DND-41 (cell line): Measurements from ENCODE around the gene CACYBP.

Source experiments
- EZH2 ChIP-seq: IDR thresholded peaks from 3 replicates; pipeline ENCODE4 v1.6.1; 2012; ENCODE audit warnings: borderline replicate concordance, low read depth, mild to moderate bottlenecking, moderate library complexity, low read length, inconsistent platforms; ENCODE audit not compliant: severe bottlenecking
- TF ChIP-seq, protein P1 (sequence below): IDR thresholded peaks from 2 replicates; pipeline ENCODE4 v1.5.1; 2012; ENCODE audit warnings: borderline replicate concordance, low read length, moderate library complexity, mild to moderate bottlenecking; ENCODE audit not compliant: poor library complexity, severe bottlenecking; ENCODE audit errors: extremely low read depth

- TF ChIP-seq, protein P1, sequence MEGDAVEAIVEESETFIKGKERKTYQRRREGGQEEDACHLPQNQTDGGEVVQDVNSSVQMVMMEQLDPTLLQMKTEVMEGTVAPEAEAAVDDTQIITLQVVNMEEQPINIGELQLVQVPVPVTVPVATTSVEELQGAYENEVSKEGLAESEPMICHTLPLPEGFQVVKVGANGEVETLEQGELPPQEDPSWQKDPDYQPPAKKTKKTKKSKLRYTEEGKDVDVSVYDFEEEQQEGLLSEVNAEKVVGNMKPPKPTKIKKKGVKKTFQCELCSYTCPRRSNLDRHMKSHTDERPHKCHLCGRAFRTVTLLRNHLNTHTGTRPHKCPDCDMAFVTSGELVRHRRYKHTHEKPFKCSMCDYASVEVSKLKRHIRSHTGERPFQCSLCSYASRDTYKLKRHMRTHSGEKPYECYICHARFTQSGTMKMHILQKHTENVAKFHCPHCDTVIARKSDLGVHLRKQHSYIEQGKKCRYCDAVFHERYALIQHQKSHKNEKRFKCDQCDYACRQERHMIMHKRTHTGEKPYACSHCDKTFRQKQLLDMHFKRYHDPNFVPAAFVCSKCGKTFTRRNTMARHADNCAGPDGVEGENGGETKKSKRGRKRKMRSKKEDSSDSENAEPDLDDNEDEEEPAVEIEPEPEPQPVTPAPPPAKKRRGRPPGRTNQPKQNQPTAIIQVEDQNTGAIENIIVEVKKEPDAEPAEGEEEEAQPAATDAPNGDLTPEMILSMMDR = no peak
- TF ChIP-seq EZH2 = no peak
Measured at GRCh38 chr1:174984952-174985351, 14.8 kb upstream of the CACYBP start.
